Prostate gland (tissue), 2 donors: Measurements from ENCODE around the gene POLR3B. TPM values are rescaled to one million over a fixed set of nuclear protein-coding genes. Genes with fewer than 3 reads are reported as not detected.

Source experiments
- DNase-seq: peaks from one replicate; pipeline ENCODE4 v3.0.0-alpha.2; 2019; ENCODE audit warnings: low spot score
- H3K27ac ChIP-seq, 2 donors: fragments of 200-600 bp; sonication (generic); 2 replicates each; pipeline ENCODE4 v1.5.1; 2017 to 2019
- H3K27me3 ChIP-seq: fragments of 200-600 bp; sonication (generic); replicated peaks from 2 replicates; pipeline ENCODE4 v1.5.1; 2019; ENCODE audit not compliant: insufficient read depth
- H3K36me3 ChIP-seq, 2 donors: fragments of 200-600 bp; sonication (generic); 1 replicate in 1 of 2; 2 replicates in 1 of 2; pipeline versions ENCODE4 v1.5.1 to v1.8.1; 2017 to 2019
- H3K4me1 ChIP-seq: fragments of 200-600 bp; sonication (generic); replicated peaks from 2 replicates; pipeline ENCODE4 v1.5.1; 2019
- H3K4me3 ChIP-seq, 2 donors: fragments of 200-600 bp; sonication (generic); 2 replicates each; pipeline ENCODE4 v1.5.1; 2017 to 2019
- H3K9me3 ChIP-seq: fragments of 200-600 bp; sonication (generic); 2 replicates; pipeline ENCODE4 v1.5.1; 2017
- POLR2A ChIP-seq: fragments of 450-650 bp; IDR thresholded peaks from one replicate; pipeline ENCODE4 v1.6.1; 2016; ENCODE audit warnings: antibody characterized with exemption, mild to moderate bottlenecking
- POLR2AphosphoS5 ChIP-seq: sonication (generic); formaldehyde crosslinking; IDR thresholded peaks from one replicate; pipeline ENCODE4 v1.6.1; 2017; ENCODE audit warnings: antibody characterized with exemption
- WGBS: methylation state at CpG from one replicate; pipeline ENCODE4 v1.1.5; 2018; 5-methylcytosine and 5-hydroxymethylcytosine counted together
- intact Hi-C: fragments of 100-400 bp; cut with DNase I; formaldehyde crosslinking; loops from one replicate; pipeline ENCODE4 v1.14.2; 2022
- total RNA-seq, 2 donors: library from RNA; depleted of rRNA; stranded (reverse); fragments of >200 nt; gene quantifications; one replicate each; pipeline ENCODE4 v1.1.0, GENCODE V29; 2016
- TF ChIP-seq, protein P1 (sequence below), 4 experiments: fragments of 200-600 bp in 2 of 4; fragments of 450-650 bp in 2 of 4; sonication (generic) in 2 of 4; IDR thresholded peaks; 1 replicate in 3 of 4; 2 replicates in 1 of 4; pipeline ENCODE4 v1.5.1; 2016 to 2019; ENCODE audit warnings: antibody characterized with exemption in 4 of 4, mild to moderate bottlenecking in 2 of 4, moderate library complexity in 2 of 4

POLR3B gene
- total RNA-seq, 2 donors from 2014 or later, result 8.6 to 9.5 TPM

DNA sequence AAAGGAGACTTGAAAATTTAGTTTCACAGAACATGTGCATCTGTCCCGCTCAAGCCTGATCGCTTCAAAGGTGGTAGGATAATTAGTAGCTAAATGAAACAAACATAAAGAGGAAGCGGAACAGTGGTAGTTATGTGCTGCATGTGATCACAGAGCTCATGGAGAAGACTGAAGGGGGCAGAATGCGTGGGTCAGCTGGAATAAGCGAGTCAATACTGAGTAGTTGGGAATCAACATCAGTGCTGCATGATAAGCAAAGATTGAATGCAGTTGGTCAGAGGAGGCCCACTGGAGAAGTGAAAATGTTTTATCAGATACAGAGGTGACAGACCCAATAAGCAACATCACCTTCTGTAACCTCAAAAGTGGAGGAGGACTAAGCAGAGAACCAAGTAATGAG is 130.1 kb downstream of the POLR3B start:
- no peaks in the 10 kb centered on the region for H3K36me3 ChIP-seq
- H3K4me3 ChIP-seq, result no peak overlapping the region
- intact Hi-C loops, result no loop called here
- no peaks in the 10 kb centered on the region for H3K27me3 ChIP-seq
- H3K4me1 ChIP-seq, result no peaks in the 10 kb centered on the region
- H3K9me3 ChIP-seq, result no peaks in the 10 kb centered on the region
- no peak overlapping the region for H3K27ac ChIP-seq
- no peak for DNase-seq
- no peak for TF ChIP-seq POLR2AphosphoS5
- TF ChIP-seq, protein P1, sequence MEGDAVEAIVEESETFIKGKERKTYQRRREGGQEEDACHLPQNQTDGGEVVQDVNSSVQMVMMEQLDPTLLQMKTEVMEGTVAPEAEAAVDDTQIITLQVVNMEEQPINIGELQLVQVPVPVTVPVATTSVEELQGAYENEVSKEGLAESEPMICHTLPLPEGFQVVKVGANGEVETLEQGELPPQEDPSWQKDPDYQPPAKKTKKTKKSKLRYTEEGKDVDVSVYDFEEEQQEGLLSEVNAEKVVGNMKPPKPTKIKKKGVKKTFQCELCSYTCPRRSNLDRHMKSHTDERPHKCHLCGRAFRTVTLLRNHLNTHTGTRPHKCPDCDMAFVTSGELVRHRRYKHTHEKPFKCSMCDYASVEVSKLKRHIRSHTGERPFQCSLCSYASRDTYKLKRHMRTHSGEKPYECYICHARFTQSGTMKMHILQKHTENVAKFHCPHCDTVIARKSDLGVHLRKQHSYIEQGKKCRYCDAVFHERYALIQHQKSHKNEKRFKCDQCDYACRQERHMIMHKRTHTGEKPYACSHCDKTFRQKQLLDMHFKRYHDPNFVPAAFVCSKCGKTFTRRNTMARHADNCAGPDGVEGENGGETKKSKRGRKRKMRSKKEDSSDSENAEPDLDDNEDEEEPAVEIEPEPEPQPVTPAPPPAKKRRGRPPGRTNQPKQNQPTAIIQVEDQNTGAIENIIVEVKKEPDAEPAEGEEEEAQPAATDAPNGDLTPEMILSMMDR (IDR thresholded peaks at IDR 0.05), result no peak
- no peak for TF ChIP-seq POLR2A
- WGBS, result 96% methylated on average over 5 of the region's 5 CpGs

DNA sequence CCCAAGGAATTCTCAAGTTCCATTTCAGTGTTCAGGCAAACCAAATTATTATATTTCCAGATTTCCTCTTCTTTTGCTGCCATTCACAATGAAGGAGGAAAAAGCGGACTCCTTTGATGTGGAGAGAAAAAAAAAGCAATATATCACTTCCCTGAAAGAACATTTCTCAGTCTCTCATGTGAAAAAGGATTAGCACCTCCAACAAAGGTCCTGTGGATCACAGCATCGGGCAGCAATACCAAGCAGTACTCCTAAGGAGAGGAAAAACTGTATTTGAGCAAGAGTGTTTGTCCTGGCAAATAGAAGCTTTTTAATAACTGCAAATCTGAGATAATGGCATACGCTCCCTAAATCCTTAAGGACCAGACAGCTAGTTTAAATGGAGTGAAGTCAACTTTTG is 131.3 kb downstream of the POLR3B start:
- H3K27me3 ChIP-seq, result no peaks in the 10 kb centered on the region
- no peaks in the 10 kb centered on the region for H3K9me3 ChIP-seq
- whole genome bisulfite sequencing, result 85% methylated on average over 3 of the region's 3 CpGs
- no peaks in the 10 kb centered on the region for H3K4me1 ChIP-seq
- H3K27ac ChIP-seq, result no peak overlapping the region
- intact Hi-C loops, result no loop called here
- no peak overlapping the region for H3K4me3 ChIP-seq
- TF ChIP-seq POLR2A (no peak), POLR2AphosphoS5 (no peak)
- TF ChIP-seq, protein P1 (IDR thresholded peaks at IDR 0.05), result no peak
- H3K36me3 ChIP-seq, result no peaks in the 10 kb centered on the region
- DNase-seq, result no peak

DNA sequence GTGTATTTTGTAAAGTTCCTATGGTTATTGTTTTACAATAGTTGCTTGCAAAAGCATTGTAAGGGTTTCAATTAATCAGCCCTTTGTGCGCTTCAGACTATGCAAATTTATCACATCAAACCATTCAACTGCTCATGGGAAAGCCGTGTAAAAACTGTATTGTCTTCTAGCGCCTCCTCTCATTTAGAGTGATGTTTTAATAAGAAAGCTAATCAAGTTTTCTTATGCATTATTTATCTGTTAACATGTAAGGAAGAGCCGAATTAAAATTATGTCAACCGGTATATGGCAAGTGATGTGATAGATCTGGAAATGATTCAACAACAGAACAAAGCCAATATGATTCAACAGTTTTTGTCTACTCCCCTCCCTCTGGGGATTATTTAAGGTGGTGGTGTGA is 132.7 kb downstream of the POLR3B start:
- TF ChIP-seq POLR2AphosphoS5, result no peak
- TF ChIP-seq, protein P1 (IDR thresholded peaks at IDR 0.05), result no peak
- DNase-seq, result no peak
- Histone ChIP-seq H3K4me1 (no peaks in the 10 kb centered on the region), H3K9me3 (no peaks in the 10 kb centered on the region), H3K27ac (no peak overlapping the region), H3K27me3 (no peaks in the 10 kb centered on the region), H3K36me3 (no peaks in the 10 kb centered on the region), H3K4me3 (no peak overlapping the region)
- intact Hi-C loops, result no loop called here
- 85% methylated on average over 5 of the region's 5 CpGs for WGBS

DNA sequence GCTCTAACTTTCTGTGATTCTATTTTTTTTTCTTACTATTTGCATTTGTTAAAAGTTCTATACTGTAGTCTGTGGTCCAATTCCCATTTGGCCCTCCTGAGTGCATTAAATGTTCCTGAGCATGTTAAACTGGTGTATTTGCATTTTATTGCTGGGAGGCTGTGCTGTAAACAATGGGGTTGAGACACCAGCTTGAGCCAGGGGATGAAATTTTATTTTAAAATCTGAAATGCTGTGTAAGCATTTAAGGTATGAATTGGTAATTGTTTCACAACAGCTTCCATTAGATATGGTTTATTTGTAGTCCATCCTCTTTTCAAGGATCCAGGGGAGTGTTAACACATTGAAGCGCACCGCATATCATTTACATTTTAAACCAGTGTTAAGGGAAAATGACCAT is 135.3 kb downstream of the POLR3B start:
- WGBS, result 98% methylated on average over 2 of the region's 2 CpGs
- Histone ChIP-seq H3K27ac (no peak overlapping the region), H3K4me1 (no peaks in the 10 kb centered on the region), H3K36me3 (no peaks in the 10 kb centered on the region), H3K4me3 (no peak overlapping the region), H3K27me3 (no peaks in the 10 kb centered on the region), H3K9me3 (no peaks in the 10 kb centered on the region)
- TF ChIP-seq, protein P1 (IDR thresholded peaks at IDR 0.05), result no peak
- TF ChIP-seq POLR2AphosphoS5 (no peak), POLR2A (no peak)
- DNase-seq, result no peak
- intact Hi-C loops, result no loop called here

DNA sequence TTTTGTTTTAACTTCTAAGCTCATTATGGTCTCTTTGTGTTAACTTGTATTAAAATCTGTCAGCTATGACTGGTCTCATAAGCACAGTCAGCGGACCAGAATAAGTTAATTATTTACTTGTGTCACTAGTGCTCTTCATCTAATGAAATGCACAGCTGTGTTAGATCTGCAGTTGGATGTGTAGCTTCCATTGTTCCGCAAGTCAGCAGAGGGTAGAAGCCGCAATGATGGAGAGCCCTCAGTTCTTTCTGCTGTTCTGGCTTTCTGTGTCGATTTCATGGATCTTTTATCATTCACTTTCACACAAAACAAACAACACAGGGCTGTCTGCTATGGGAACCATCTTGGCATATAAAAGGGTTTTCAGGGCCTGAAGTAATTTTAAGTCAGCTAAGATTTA is 136.0 kb downstream of the POLR3B start:
- intact Hi-C loops, result no loop called here
- Histone ChIP-seq H3K4me3 (no peak overlapping the region), H3K9me3 (no peaks in the 10 kb centered on the region), H3K27me3 (no peaks in the 10 kb centered on the region), H3K36me3 (no peaks in the 10 kb centered on the region), H3K4me1 (no peaks in the 10 kb centered on the region), H3K27ac (no peak overlapping the region)
- 67% methylated on average over 4 of the region's 4 CpGs for WGBS
- no peak for DNase-seq
- TF ChIP-seq POLR2AphosphoS5, result no peak
- no peak for TF ChIP-seq POLR2A
- TF ChIP-seq, protein P1 (IDR thresholded peaks at IDR 0.05), result no peak
